Stimulated activated CD4-positive, alpha-beta T cell treated with anti-CD3 and anti-CD28 coated beads, Interleukin-1b, Interleukin-23, amount 100 ng/mL, for 1 hour (primary cell): ENCODE measurements around the gene TVP23A.
"Not testable (repeated sequence)": the region's sequence is repeated elsewhere in the genome, so short reads cannot be mapped to it uniquely, and the experiment has no call there.

Experiments
- DNase-seq, 2 donors: peaks; one replicate each; pipeline ENCODE4 v3.0.0-alpha.2; 2020; ENCODE audit warnings: low read depth in 2 of 2

Gene TVP23A

GRCh38 chr16:10750793-10751192, 67.8 kb downstream of the TVP23A start:
- DNase-seq: no peak

DNA sequence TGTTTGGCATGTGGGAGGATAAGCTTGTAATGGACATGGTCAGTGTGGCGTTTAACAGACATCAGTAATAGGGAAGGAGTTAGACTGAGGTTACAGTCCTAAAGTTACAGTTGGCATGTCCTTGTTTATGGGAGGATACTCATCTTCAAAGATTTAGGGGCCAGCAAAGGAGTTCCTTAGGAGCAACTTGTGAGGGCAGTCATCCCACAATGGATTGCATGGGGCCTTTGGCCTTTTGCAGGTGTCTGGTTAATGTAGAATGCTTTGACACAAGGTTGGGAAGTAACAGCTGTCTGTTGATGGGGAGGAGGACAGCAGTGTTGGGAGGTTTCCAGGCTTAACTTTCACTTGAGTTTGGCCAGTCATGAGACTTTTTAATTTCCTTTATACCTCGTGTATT, 72.8 kb downstream of the TVP23A start:
- no peak for DNase-seq

GRCh38 chr16:10744370-10745030, 74.1 kb downstream of the TVP23A start:
- no peak for DNase-seq

DNA sequence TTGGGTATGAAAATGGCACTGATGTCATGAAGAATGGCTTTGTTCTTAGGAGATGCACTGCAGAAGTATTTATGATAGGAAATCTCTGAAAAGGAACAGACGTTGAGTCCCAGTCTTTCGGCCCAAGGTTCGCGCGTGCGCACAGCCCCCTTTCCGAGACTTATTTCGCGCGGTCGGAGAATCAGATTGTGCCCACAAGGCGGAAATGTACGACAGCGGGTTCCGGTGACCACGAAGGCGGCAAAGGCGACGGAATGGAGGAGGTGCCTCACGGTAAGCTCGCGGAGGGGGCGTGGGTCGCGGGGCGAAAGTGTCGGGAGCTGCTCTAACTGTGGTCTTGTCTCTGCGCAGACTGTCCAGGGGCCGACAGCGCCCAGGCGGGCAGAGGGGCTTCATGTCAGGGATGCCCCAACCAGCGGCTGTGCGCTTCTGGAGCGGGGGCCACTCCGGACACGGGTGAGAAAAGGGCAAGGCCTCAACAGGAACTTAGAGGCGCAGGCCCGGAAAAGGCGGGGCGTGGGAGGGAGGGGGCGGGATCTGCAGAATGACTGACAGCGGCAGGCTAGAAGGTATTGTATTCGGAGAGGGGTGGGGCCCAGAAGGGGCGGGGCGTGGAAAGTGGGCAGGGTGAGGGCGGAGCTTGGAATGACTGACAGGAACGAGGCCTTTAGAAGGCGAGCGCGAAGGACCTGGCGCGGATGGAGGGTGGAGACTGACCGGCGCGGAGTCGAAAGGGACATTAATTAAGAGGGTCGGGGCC, 74.8 kb downstream of the TVP23A start, which contains the start of gene NUBP1:
TSS of gene NUBP1 (plus strand) at position 233 of the 760 bp plus-strand sequence. CDS start at position 255, 22 bp downstream.
- peak; percentile 99 to 100 for DNase-seq

GRCh38 chr16:10743227-10743609, 75.4 kb downstream of the TVP23A start:
- DNase-seq: no peak

DNA sequence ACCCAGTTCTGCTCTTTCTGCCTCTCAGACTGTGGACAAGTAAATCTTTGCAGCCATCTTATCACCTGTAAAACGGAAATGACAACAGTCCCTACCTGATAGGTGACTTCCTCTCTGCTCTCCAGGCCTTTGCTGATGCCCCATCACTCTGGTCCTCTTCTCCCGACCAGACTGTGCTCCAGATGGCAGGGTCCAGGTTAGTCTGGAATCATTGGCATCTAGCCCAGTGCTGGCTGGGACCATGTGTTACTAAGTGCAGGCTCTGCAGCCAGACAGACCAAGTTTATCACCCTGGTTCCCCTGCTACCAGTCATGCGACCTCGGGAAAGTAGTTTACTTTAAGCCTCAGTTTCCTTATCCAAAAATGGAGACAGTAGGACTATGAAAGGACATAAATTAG, 76.8 kb downstream of the TVP23A start:
- DNase-seq: no peak

- not testable (repeated sequence) for DNase-seq
Observed at GRCh38 chr16:10741249-10741648, 77.3 kb downstream of the TVP23A start.

- DNase-seq: no peak
Observed at GRCh38 chr16:10740845-10741208, 77.8 kb downstream of the TVP23A start.

GRCh38 chr16:10740000-10740844, 78.4 kb downstream of the TVP23A start:
- no peak for DNase-seq

DNA sequence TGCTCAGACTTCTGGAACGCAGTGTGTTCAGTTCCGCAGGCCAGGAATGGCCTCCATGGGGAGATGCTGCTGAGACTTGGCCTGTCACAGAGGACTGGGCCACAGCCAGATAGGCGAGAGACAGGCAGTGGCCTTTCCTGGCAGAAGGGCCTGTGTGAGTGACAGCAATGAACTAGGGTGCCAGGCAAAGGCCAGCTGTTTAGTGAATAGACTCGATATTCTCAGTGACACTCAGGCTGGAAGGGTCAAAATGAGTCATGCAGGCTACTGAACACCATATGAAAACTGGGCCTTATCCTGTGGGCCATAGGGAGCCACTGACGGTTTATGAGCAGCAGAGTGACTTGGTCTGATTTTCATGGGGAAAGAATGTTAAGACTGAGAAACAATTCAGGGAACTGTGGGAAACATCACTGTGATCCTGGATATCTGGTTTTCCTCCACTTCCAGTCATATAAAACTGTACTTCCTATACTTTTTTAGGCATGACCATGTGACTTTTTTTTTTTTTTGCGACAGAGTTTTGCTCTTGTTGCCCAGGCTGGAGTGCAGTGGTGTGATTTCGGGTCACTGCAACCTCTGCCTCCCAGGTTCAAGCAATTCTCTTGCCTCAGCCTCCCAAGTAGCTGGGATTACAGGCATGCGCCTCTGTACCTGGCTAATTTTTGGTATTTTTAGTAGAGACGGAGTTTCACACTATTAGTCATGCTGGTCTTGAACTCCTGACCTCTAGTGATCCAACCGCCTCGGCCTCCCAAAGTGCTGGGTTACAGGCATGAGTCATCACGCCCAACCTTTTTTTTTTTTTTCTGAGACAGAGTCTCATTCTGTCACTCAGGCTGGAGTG, 80.1 kb downstream of the TVP23A start:
- no peak for DNase-seq

DNA sequence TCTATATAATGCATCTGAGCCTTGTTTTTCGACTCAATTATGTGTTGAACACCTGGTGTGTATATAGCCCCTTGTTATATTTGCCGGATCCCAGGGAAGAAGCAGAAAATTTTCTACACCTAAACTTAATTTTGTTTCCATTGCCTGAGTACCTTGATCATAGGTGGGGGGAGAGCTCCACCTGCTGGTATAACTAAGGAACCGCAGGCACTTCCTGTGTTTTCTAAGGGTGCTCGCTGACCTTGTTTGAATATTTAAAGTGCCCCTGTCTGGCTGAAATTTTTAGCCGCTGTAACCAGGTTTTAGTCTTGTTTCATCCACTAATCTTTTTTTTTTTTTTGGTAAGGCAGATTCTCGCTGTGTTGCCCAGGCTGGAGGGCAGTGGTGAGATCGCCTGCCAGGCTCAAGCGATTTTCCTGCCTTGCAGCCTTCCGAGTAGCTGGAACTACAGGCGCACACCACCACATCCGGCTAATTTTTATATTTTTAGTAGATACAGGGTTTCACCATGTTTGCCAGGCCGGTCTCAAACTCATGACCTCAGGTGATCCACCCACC, 81.4 kb downstream of the TVP23A start:
- peak; percentile 37 to 39 for DNase-seq

- no peak for DNase-seq
Observed at GRCh38 chr16:10731790-10732189, 86.8 kb downstream of the TVP23A start.

DNA sequence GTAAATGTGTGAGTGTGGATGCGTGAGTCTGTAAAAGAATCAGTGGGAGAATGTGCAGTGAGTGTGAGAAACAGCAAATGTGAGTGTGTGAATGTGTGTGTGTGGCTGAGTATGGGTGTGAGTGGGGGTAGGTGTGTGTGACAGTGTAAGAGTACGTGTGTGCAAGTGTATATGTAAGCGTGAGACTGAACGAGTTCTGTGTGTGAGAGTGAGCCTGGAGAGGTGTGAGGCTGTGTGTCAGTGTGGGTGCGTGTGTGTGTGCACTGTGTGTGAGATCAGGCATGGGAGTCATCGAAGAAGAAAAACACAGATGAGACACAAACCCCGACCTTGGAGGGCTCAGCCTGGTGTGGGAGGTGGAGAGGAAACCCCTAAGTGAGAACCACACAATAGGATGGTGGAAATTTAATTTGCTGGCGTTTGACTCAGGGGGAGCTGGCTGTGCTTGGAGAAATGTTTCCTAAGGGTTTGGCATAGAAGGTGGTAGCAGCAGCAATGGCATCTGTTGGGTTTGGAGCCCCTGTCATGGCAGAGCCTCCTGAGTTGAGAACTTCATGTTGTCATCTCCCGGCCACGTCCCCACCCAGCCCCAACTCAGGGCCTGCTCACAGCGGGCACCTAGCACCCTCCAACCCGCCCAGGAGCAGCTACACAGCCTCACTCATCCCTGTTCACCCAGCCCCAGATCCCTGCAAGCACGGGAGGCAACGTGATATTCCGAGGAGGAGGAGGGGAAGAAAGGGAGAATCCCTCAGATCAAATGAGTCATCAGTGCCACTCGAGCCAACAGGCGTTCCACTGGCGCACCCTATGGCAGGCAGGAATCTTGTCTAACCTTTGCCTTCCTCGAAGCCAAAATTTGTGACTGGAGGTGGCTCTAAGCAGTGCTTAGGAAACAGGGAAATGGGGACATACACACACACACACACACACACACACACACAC, 89.2 kb downstream of the TVP23A start:
- DNase-seq: no peak

DNA sequence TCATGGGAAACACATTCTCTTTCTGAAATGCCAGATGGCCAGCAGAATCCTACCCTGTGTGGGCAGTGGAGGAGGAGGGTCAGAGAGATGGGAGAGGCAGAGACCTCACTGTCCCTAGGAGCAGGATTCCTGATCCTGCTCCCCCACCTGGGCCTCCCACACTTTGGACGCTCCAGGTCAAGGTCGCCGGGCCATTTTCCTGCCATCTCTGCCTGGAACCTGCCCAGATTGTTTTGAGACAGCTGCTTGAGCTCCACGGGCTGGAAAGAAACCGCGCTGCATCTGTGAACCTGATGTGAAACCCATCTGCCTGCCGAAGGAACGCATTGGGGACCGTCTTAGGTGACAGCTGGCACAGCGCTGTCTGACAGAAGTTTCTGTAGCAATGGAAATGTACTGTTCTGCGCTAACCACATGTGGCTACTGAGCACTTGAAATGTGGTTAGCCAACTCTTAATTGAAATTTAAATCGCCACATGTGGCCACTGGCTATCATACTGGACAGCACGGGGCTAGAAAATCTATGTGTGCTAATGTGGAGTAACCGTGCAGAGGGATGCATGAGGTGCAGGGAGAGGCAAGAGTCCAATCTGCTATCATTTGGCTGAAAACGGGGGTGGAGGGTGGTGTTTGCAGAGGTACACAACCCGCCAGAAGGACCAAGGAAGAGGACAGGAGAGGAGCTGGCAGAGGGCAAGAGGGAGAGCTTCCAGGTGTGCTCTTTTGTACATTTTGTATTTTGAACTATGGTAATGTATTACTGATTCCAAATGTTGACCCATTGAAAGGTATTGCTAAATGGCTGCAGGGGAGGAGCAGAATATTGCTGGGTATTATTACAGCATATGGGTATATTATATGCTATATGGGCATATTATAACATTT, 90.3 kb downstream of the TVP23A start:
- no peak for DNase-seq
